AG04450 (cell line): ENCODE results near the gene SLC39A2. TPM values are rescaled to one million over a fixed set of nuclear protein-coding genes. Genes with fewer than 3 reads are reported as not detected.

Source experiments
- CTCF ChIA-PET: fragments of 300-600, 350-600 bp; formaldehyde crosslinking; extraction: SDS; loops from one replicate; lab custom pipeline; 2022; ENCODE audit warnings: antibody characterized with exemption, inconsistent platforms; lab: Charles Lee
- POLR2A ChIA-PET: fragments of 350-600 bp; formaldehyde crosslinking; extraction: SDS; loops from one replicate; lab custom pipeline; 2021; ENCODE audit warnings: antibody characterized with exemption, inconsistent platforms; lab: Yijun Ruan, JAX
- DNase-seq: peaks from one replicate; pipeline ENCODE4 v3.0.0-alpha.2; 2011; ENCODE audit warnings: low read depth, low spot score
- H3K27ac ChIP-seq: one replicate; pipeline ENCODE4 v1.5.1; 2012; ENCODE audit warnings: low read depth, low read length, control low read depth
- H3K27me3 ChIP-seq: one replicate; pipeline ENCODE4 v1.6.0; 2012; ENCODE audit warnings: low read length; ENCODE audit not compliant: control insufficient read depth, insufficient read depth
- H3K4me3 ChIP-seq: 2 replicates; pipeline ENCODE4 v1.5.1; 2011; ENCODE audit warnings: mild to moderate bottlenecking, low read depth, low read length, control low read depth
- H3K9me3 ChIP-seq: 2 replicates; pipeline ENCODE4 v1.5.1; 2012; ENCODE audit warnings: low read length; ENCODE audit not compliant: control insufficient read depth, insufficient read depth
- polyA plus RNA-seq: library from polyadenylated mRNA; depleted of rRNA; stranded (reverse); fragments of >200 nt; gene quantifications from 2 replicates; pipeline ENCODE4 v1.2.3, GENCODE V29; 2011
- TF ChIP-seq, protein P1 (sequence below): IDR thresholded peaks from 2 replicates; pipeline ENCODE4 v1.5.1; 2011; ENCODE audit warnings: low read depth, low read length, control low read depth, inconsistent platforms

SLC39A2 gene
- polyA plus RNA-seq, 1 experiment: 0.06 TPM

DNA sequence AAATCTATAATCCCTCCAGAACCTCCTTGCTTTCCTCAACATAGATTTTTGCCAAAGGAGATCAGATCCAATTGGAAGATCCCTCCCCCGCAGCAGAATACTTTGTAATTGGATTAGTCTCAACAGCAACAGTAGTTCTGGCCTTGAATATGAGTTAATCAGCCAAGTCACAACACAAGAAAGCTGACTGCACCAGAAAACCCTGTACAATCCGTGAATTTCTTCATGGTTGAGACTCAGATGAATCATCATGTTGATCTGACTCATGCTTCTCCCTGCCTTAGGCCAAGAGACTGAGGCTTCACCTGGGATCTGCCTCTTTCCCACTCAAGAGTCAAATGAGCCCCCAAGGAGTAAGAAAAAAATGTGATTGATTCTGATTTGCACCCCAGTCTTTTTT lies 12.3 kb upstream of the SLC39A2 start:
- DNase-seq: peak; percentile 75
- ChIA-PET CTCF (interaction anchor here (0.9 to 2.6 kb wide), 3 partner anchors 15 to 28 kb away, joined by 3 to 23 read pairs (median 9); no protein-coding TSS in a partner anchor), POLR2A (interaction anchor here (0.9 kb wide), 1 partner anchor 101 kb away, joined by 3 read pairs; no protein-coding TSS in a partner anchor)
- Histone ChIP-seq H3K9me3 (no peaks in the 10 kb centered on the region), H3K27me3 (peaks cover 9% of the 10 kb centered on the region), H3K4me3 (no peak overlapping the region), H3K27ac (peak overlapping the region; percentile 73)
- TF ChIP-seq, protein P1, sequence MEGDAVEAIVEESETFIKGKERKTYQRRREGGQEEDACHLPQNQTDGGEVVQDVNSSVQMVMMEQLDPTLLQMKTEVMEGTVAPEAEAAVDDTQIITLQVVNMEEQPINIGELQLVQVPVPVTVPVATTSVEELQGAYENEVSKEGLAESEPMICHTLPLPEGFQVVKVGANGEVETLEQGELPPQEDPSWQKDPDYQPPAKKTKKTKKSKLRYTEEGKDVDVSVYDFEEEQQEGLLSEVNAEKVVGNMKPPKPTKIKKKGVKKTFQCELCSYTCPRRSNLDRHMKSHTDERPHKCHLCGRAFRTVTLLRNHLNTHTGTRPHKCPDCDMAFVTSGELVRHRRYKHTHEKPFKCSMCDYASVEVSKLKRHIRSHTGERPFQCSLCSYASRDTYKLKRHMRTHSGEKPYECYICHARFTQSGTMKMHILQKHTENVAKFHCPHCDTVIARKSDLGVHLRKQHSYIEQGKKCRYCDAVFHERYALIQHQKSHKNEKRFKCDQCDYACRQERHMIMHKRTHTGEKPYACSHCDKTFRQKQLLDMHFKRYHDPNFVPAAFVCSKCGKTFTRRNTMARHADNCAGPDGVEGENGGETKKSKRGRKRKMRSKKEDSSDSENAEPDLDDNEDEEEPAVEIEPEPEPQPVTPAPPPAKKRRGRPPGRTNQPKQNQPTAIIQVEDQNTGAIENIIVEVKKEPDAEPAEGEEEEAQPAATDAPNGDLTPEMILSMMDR: no peak

GRCh38 chr14:20988717-20989470 lies 10.2 kb upstream of the SLC39A2 start:
- Histone ChIP-seq H3K4me3 (peak overlapping the region; percentile 34), H3K27me3 (no peaks in the 10 kb centered on the region), H3K9me3 (no peaks in the 10 kb centered on the region), H3K27ac (peak overlapping the region; percentile 48)
- POLR2A ChIA-PET: interaction anchor here (1.0 kb wide), 1 partner anchor 82 kb away, joined by 3 read pairs; no protein-coding TSS in a partner anchor
- DNase-seq: no peak
- CTCF ChIA-PET: interaction anchor here (1.1 to 2.7 kb wide), 4 partner anchors 18 to 116 kb away, joined by 4 to 32 read pairs (median 6); no protein-coding TSS in a partner anchor
- TF ChIP-seq, protein P1: no peak

- Histone ChIP-seq H3K27me3 (no peaks in the 10 kb centered on the region), H3K9me3 (no peaks in the 10 kb centered on the region), H3K27ac (no peak overlapping the region), H3K4me3 (peak overlapping the region; percentile 88)
- TF ChIP-seq, protein P1: no peak
- no peak for DNase-seq
- ChIA-PET POLR2A (no interaction called here), CTCF (interaction anchor here (1.1 to 2.7 kb wide), 3 partner anchors 19 to 115 kb away, joined by 4 to 32 read pairs (median 8); no protein-coding TSS in a partner anchor)
Observed at GRCh38 chr14:20989471-20989786, 9.7 kb upstream of the SLC39A2 start.

DNA sequence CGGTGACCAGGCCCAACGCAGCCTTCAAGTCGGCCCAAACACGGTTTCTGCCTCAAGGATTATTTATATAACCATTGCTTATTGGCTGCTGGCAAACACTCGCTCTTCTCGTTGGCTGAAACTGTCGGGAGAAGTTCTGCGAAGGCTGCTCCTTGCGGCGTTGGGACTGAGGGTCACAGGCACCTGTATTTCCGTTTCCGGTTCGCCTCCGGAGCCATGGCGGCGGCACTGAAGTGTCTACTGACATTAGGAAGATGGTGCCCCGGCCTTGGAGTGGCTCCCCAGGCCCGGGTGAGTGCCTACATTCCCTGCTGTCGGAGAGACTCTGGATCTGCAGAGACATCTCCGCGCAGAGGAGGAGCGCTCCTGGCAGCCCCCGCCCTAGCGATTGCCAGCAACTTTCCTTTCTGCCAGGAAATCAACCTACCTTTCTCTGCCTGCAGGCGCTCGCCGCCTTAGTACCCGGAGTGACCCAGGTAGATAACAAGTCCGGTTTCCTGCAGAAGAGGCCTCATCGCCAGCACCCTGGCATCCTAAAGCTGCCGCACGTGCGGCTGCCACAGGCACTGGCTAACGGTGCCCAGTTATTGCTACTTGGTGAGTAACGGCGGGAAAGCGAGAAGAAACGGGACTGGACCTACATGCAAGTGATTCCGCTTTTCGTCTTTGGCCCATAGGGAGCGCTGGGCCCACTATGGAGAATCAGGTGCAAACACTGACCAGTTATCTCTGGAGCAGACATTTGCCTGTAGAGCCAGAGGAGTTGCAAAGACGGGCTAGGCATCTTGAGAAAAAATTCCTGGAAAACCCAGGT lies 9.1 kb upstream of the SLC39A2 start, which contains the start of gene METTL17:
TSS of gene METTL17 (plus strand) at position 194 of the 814 bp plus-strand sequence. CDS start at position 217, 23 bp downstream.
- TF ChIP-seq, protein P1: peak; percentile 48
- Histone ChIP-seq H3K27me3 (no peaks in the 10 kb centered on the region), H3K9me3 (no peaks in the 10 kb centered on the region), H3K4me3 (peak within 1 kb of the TSS; percentile 88), H3K27ac (peak within 1 kb of the TSS; percentile 52)
- POLR2A ChIA-PET: no interaction called here
- CTCF ChIA-PET: interaction anchor here (0.6 to 4.0 kb wide), 4 partner anchors 19 to 272 kb away, joined by 4 to 32 read pairs (median 14); no protein-coding TSS in a partner anchor
- peak; percentile 96 for DNase-seq
